ENCODE data around the gene KRT34.

- TF ChIP-seq POLR2AphosphoS5 (IDR thresholded peaks at IDR 0.05; ENCODE audit: low read depth, low read length), result no peak
- TF ChIP-seq POLR2A (IDR thresholded peaks at IDR 0.05; ENCODE audit: low read depth, low read length), result no peak
- no peak for TF ChIP-seq TAF1 (IDR thresholded peaks at IDR 0.05; ENCODE audit: low read depth, low read length)
- no peak for TF ChIP-seq SPI1 (IDR thresholded peaks at IDR 0.05; ENCODE audit: low read depth, low read length)
- no peak for TF ChIP-seq PAX5 (IDR thresholded peaks at IDR 0.05; ENCODE audit: insufficient read depth, low read length, severe bottlenecking)
These were observed 35.0 kb upstream of the KRT34 start for GRCh38 chr17:41417127-41417526.
